Activated CD4-positive, alpha-beta T cell treated with anti-CD3 and anti-CD28 coated beads, Interleukin-2, amount 10 ng/mL, durations not matched to agents 24 days and 14 days (primary cell): Measurements from ENCODE around the gene SLC9C1. TPM values are rescaled to one million over a fixed set of nuclear protein-coding genes. Genes with fewer than 3 reads are reported as not detected.

Experiments
- DNase-seq: peaks from one replicate; pipeline ENCODE4 v3.0.0; 2022
- H3K27ac Mint-ChIP-seq: one replicate; pipeline ENCODE4 v1.8.0; 2022; ENCODE audit warnings: mild to moderate bottlenecking, mixed read lengths
- H3K27me3 Mint-ChIP-seq: one replicate; pipeline ENCODE4 v1.8.0; 2022; ENCODE audit warnings: mixed read lengths
- H3K36me3 Mint-ChIP-seq: one replicate; pipeline ENCODE4 v1.8.0; 2022; ENCODE audit warnings: low read depth, mild to moderate bottlenecking, mixed read lengths
- H3K4me1 Mint-ChIP-seq: one replicate; pipeline ENCODE4 v1.8.0; 2021; ENCODE audit warnings: mixed read lengths
- H3K4me3 Mint-ChIP-seq: one replicate; pipeline ENCODE4 v1.8.0; 2022; ENCODE audit warnings: mild to moderate bottlenecking, moderate library complexity, mixed read lengths
- H3K9me3 Mint-ChIP-seq: one replicate; pipeline ENCODE4 v1.8.0; 2021; ENCODE audit warnings: mixed read lengths
- intact Hi-C: fragments of 100-400 bp; cut with micrococcal nuclease; formaldehyde crosslinking; loops from one replicate; pipeline ENCODE4 v1.15.1; 2023
- total RNA-seq: library from RNA; stranded (reverse); gene quantifications from 2 replicates; pipeline ENCODE4 v1.2.3, GENCODE V29; 2022

Gene SLC9C1
- total RNA-seq, 1 donor from 2014 or later: not detected

DNA sequence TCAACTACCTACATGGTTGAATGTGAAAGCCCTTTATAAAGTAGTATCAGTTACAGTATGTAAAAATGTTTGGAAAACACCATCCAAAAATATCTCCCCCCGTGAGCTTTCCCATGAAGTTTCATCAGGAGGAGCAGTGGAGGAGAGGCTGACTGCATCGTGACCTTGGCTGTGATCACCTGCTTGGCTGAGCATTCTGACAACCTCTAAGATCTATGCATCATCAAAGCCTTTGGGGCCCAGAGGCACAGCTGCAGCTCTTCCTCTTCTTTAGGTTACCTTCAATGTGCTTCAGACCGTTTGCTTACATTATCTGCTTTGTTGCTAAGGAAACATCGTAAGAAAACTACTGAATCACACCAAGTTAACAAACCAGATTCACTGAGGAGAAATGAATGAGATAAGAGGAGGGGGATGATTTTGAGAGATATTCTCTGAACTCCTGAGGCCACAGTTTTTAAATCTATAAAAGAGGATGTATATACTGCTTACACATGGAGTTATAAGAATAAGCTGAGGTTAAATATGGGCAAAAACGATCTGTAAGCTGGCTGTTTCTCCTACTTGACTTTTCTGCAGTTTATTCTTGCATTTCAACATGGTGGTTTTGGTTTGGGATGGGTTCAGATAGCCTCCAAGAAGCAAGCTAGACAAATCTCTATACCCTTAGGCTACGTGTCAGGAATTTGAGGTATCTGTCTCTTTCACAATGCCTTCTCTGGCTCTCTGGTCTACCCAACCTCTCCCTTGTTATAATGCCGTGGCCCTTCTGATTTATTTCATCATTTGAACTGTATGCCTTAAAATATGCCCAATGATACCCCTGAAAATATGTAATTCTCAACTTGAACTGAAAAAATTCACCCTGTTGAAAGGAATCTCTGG, 164.9 kb downstream of the SLC9C1 start:
- intact Hi-C loops: no loop called here
- H3K36me3 Mint-ChIP-seq: peaks cover 29% of the 10 kb centered on the region
- peak overlapping the region; percentile 45 for H3K4me3 Mint-ChIP-seq
- peak overlapping the region; percentile 79 for H3K27ac Mint-ChIP-seq
- H3K27me3 Mint-ChIP-seq: no peaks in the 10 kb centered on the region
- no peaks in the 10 kb centered on the region for H3K9me3 Mint-ChIP-seq
- H3K4me1 Mint-ChIP-seq: peaks cover 77% of the 10 kb centered on the region
- peak; percentile 87 for DNase-seq

GRCh38 chr3:112127522-112128494, 166.2 kb downstream of the SLC9C1 start:
- Mint-ChIP-seq H3K36me3 (peaks cover 40% of the 10 kb centered on the region), H3K27me3 (no peaks in the 10 kb centered on the region), H3K4me3 (peak overlapping the region; percentile 71), H3K27ac (peak overlapping the region; percentile 79), H3K4me1 (peaks cover 64% of the 10 kb centered on the region), H3K9me3 (no peaks in the 10 kb centered on the region)
- intact Hi-C loops: no loop called here
- peak; percentile 68 for DNase-seq

GRCh38 chr3:112126511-112126911, 167.5 kb downstream of the SLC9C1 start:
- Mint-ChIP-seq H3K4me1 (peaks cover 58% of the 10 kb centered on the region), H3K36me3 (peaks cover 43% of the 10 kb centered on the region), H3K27ac (peak overlapping the region; percentile 60), H3K4me3 (peak overlapping the region; percentile 71), H3K9me3 (no peaks in the 10 kb centered on the region), H3K27me3 (no peaks in the 10 kb centered on the region)
- intact Hi-C loops: no loop called here
- no peak for DNase-seq

DNA sequence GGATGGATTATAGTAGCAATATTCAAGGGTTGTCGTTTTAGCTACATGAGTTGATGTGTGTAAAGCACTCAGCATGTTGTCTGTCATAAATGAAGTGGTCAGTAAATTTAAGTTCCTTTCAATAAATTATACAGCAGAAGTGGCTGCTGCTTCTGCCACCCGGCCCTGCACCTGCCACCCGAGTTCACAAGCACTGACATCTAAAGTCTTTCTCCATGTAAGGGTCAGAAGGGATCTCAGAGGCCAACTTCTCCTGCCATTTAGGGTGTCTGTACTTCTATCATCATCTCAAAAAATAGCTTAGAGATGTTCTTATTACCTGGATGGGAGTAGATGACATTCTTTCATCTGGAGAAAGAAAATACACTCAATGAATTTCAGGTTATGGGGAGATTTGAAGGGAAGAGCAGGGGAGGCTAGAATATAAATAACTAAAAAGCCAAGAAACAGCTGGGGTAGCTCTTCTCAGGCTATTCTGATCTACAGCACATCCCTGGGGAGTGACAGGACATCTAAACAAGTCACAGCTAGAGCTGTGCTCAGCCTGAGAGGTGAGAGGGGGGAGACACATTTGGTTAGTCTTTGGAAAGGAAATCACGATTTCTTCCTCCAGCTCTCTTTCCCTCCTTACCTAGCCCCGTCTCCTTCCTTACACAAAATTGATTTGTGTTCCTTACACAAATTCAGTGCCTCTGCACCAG, 169.0 kb downstream of the SLC9C1 start:
- H3K4me3 Mint-ChIP-seq: no peak overlapping the region
- peaks cover 46% of the 10 kb centered on the region for H3K36me3 Mint-ChIP-seq
- H3K9me3 Mint-ChIP-seq: no peaks in the 10 kb centered on the region
- DNase-seq: no peak
- H3K27me3 Mint-ChIP-seq: no peaks in the 10 kb centered on the region
- H3K27ac Mint-ChIP-seq: no peak overlapping the region
- peaks cover 59% of the 10 kb centered on the region for H3K4me1 Mint-ChIP-seq
- intact Hi-C loops: no loop called here

DNA sequence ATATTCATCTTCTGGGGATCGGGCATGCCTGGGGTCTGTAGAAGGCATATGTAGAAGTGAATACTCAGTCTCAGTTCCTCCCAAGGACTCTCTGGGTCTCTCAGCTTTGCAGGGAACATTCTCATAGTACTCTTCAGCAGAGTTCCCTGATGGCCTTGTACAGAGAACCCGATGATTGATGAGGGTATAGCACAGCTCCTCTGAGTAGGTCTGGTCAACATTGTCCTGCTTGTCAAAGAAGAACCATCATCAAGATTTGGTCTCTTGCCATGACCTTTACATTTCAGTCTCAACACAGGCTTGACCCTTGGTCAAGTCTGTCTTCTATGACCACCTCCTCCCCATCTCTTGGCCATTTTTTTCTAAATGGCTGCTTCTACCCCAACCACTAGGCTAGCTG, 170.5 kb downstream of the SLC9C1 start:
- no peak for DNase-seq
- intact Hi-C loops: no loop called here
- H3K27me3 Mint-ChIP-seq: no peaks in the 10 kb centered on the region
- H3K27ac Mint-ChIP-seq: no peak overlapping the region
- H3K36me3 Mint-ChIP-seq: peaks cover 41% of the 10 kb centered on the region
- no peak overlapping the region for H3K4me3 Mint-ChIP-seq
- H3K9me3 Mint-ChIP-seq: no peaks in the 10 kb centered on the region
- peaks cover 56% of the 10 kb centered on the region for H3K4me1 Mint-ChIP-seq

GRCh38 chr3:112122870-112123269, 171.1 kb downstream of the SLC9C1 start:
- intact Hi-C loops: no loop called here
- Mint-ChIP-seq H3K4me1 (peaks cover 55% of the 10 kb centered on the region), H3K4me3 (no peak overlapping the region)

DNA sequence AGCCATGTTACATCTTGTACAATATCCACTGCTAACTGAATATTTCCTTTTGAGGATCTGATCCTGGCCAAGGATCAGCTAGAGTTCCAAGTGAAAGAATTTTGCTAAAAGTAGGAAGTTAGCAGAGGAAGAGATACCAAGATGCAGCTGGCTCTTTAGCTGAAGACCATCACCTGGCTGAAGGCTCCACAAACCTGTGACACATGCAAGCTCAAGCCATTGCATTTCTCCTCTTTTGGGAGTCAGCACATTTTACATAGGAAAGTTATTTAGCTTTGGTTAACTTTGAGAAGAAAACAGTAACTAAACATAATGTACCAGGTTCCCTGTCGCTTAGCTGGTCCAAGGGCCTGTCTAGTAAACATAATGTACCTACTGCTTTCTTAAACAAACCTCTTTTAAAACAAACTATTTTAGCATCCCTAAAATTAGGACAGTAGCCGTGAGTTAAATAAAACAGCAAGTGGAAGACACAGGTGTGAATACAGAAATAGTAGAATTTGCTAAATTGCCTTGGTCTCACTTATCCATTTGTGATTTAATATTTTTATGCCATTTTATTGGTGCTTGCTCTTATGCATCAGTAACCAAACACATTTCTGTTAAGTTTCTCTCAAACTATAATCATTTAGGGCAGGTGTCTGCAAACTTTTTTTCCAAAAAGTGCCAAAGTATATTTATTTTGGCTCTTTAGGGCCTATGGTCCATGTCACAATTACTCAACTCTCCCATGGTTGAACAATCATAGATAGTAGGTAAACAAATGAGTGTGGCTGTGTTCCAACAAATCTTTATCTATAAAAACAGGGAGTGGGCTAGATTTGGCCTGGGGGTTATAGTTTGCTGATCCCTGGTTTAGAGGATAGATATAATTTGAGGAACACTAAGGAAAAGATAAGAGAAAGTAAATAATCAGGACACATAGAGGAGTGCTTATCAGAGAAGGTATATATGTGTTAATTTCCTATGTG, 172.2 kb downstream of the SLC9C1 start:
- peaks cover 48% of the 10 kb centered on the region for H3K4me1 Mint-ChIP-seq
- no peak for DNase-seq
- H3K4me3 Mint-ChIP-seq: no peak overlapping the region
- H3K27me3 Mint-ChIP-seq: no peaks in the 10 kb centered on the region
- intact Hi-C loops: no loop called here
- peaks cover 52% of the 10 kb centered on the region for H3K36me3 Mint-ChIP-seq
- no peak overlapping the region for H3K27ac Mint-ChIP-seq
- no peaks in the 10 kb centered on the region for H3K9me3 Mint-ChIP-seq

More at GRCh38 chr3:112122870-112123269, 171.1 kb downstream of the SLC9C1 start:
- Mint-ChIP-seq H3K27ac (no peak overlapping the region), H3K27me3 (no peaks in the 10 kb centered on the region), H3K36me3 (peaks cover 42% of the 10 kb centered on the region), H3K9me3 (no peaks in the 10 kb centered on the region)
- DNase-seq: no peak

- Mint-ChIP-seq H3K27ac (peak overlapping the region; percentile 10), H3K4me1 (peaks cover 34% of the 10 kb centered on the region), H3K9me3 (no peaks in the 10 kb centered on the region), H3K4me3 (peak overlapping the region; percentile 21), H3K36me3 (peaks cover 46% of the 10 kb centered on the region), H3K27me3 (no peaks in the 10 kb centered on the region)
- DNase-seq: peak; percentile 64
- intact Hi-C loops: no loop called here
Observed at GRCh38 chr3:112119962-112120836, 173.8 kb downstream of the SLC9C1 start.

DNA sequence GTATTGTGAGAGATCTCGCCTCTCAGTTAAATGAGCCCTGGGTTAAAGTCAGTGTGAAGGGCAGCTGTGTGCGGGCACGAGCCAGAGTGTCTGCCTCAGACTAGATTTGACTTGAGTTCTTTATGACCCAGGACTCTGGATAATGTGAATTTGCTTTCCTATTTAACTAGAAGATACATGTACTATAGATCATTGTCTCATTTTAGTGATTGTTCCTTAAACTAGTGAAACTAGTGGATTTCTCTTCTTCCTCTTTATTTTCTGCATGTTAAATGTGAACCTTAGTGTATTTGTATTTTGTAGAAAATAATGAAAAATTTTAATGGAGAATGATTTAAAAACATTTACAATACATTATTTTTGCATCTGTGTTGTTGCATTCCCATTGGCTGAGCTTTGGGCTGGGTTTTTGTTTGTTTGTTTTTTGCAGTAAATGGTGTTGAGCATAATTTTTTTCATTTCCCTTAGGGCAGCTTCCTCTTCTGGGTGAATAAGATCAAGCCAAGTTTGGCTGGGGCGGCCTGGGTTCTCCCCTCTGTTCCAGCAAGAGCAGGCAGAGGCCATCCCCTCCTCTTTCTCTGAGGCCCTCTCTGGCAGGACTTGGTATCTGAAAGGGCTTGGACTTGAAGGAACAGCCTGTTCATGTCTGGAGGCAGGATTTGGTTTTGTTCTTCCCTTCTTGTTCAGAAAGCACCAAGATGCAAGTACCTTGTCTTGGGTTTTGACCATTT, 176.0 kb downstream of the SLC9C1 start:
- H3K4me1 Mint-ChIP-seq: peaks cover 39% of the 10 kb centered on the region
- DNase-seq: no peak
- no peaks in the 10 kb centered on the region for H3K27me3 Mint-ChIP-seq
- H3K27ac Mint-ChIP-seq: no peak overlapping the region
- intact Hi-C loops: no loop called here
- H3K4me3 Mint-ChIP-seq: no peak overlapping the region
- H3K9me3 Mint-ChIP-seq: no peaks in the 10 kb centered on the region
- H3K36me3 Mint-ChIP-seq: peaks cover 41% of the 10 kb centered on the region

- Mint-ChIP-seq H3K4me3 (no peak overlapping the region), H3K27ac (no peak overlapping the region), H3K27me3 (no peaks in the 10 kb centered on the region), H3K9me3 (no peaks in the 10 kb centered on the region), H3K36me3 (peaks cover 40% of the 10 kb centered on the region), H3K4me1 (peaks cover 41% of the 10 kb centered on the region)
- no peak for DNase-seq
- intact Hi-C loops: no loop called here
Observed at GRCh38 chr3:112117415-112117814, 176.6 kb downstream of the SLC9C1 start.

DNA sequence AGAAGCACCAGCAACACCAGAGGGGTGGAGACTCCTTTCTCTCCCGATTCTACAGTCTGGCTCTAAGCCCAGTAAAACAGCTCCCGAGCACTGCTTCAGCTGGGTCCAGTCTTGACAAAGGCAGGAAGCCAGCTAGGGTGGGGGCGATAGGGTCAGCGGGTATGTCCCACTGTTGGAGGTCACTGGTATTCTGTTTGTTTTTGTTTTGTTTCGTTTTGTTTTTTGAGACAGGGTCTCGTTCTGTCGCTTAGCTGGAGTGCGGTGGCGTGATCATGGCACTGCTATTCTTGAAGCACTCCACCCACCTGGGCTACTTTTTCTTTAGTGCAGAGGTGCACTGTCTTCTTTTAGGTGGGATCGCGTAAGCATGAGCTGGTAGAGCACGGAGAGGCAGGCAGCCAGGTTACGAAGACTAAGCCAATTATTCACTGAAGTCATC, 177.2 kb downstream of the SLC9C1 start:
- intact Hi-C loops: no loop called here
- Mint-ChIP-seq H3K27me3 (no peaks in the 10 kb centered on the region), H3K27ac (no peak overlapping the region), H3K4me1 (peaks cover 45% of the 10 kb centered on the region), H3K9me3 (no peaks in the 10 kb centered on the region), H3K4me3 (no peak overlapping the region), H3K36me3 (peaks cover 43% of the 10 kb centered on the region)
- DNase-seq: no peak
